ENCODE measurements around the gene MATN4. TPM values are rescaled to one million over a fixed set of nuclear protein-coding genes. Genes with fewer than 3 reads are reported as not detected.

MATN4 gene
- total RNA-seq, 1 experiment from 2014 or later = 0.64 TPM

- Histone ChIP-seq H3K4me2 (ENCODE audit: low read length) (no peak overlapping the region), H3K36me3 (ENCODE audit: control insufficient read depth in 1 of 2, insufficient read depth in 2 of 2, low read length in 2 of 2) (no peaks in the 10 kb centered on the region), H3K9me3 (ENCODE audit: control insufficient read depth in 1 of 2, insufficient read depth in 1 of 2, low read depth in 1 of 2, low read length in 2 of 2) (no peaks in the 10 kb centered on the region; a peak in 1 of 4 replicates), H3K27me3 (ENCODE audit: insufficient read depth, low read length) (no peaks in the 10 kb centered on the region), H4K20me1 (ENCODE audit: insufficient read depth) (no peaks in the 10 kb centered on the region), H3K4me1 (ENCODE audit: control insufficient read depth in 1 of 2, insufficient read depth in 2 of 2, low read length in 2 of 2) (peaks cover 0 to 10% of the 10 kb centered on the region in 2 experiments; a peak in 2 of 4 replicates), H3K27ac (ENCODE audit: low read depth, low read length) (no peak overlapping the region), H3K9ac (ENCODE audit: low read length) (no peak overlapping the region), H3K9me2 (ENCODE audit: insufficient read depth) (no peaks in the 10 kb centered on the region), H2AFZ (ENCODE audit: low read depth, low read length, poor library complexity, severe bottlenecking) (no peak overlapping the region), H3K79me2 (ENCODE audit: insufficient read depth, low read length) (no peaks in the 10 kb centered on the region), H3K4me3 (replicated peaks in 1 of 2; ENCODE audit: low read depth in 1 of 2, low read length in 2 of 2) (no peak overlapping the region)
- DNase-seq (ENCODE audit: low read depth, low spot score) (no peak), ATAC-seq (no peak)
- intact Hi-C loops (cut with micrococcal nuclease) = no loop called here
- TF ChIP-seq CTCF (IDR thresholded peaks at IDR 0.05 in 2 of 3, conservative IDR thresholded peaks at IDR 0.05 in 1 of 3; ENCODE audit: borderline replicate concordance in 1 of 3, insufficient read depth in 1 of 3, low read depth in 2 of 3, low read length in 2 of 3) (no peak), YY1 (IDR thresholded peaks at IDR 0.05; ENCODE audit: extremely low read depth, insufficient replicate concordance, low read depth, low read length) (no peak)
- no TSS peak for BruUV-seq (replicated peaks)
- ChIA-PET CTCF (interaction anchor here (1.9 kb wide), 1 partner anchor 8 kb away, joined by 28 read pairs; no protein-coding TSS in a partner anchor), RAD21 (ENCODE audit: low non-redundant PET in 1 of 2, low total read pairs in 2 of 2, uncharacterized antibody in 2 of 2, unreplicated experiment in 2 of 2) (interaction anchor here in 1 of 2 experiments (0.7 kb wide), 1 partner anchor 191 kb away, joined by 3 read pairs; no protein-coding TSS in a partner anchor), POLR2A (no interaction called here)
These were observed 8.3 kb downstream of the MATN4 start for GRCh38 chr20:45299786-45300185.

- Histone ChIP-seq H3K36me3 (ENCODE audit: control insufficient read depth in 1 of 2, insufficient read depth in 2 of 2, low read length in 2 of 2) (no peaks in the 10 kb centered on the region), H3K9me3 (ENCODE audit: control insufficient read depth in 1 of 2, insufficient read depth in 1 of 2, low read depth in 1 of 2, low read length in 2 of 2) (peaks cover 0 to 3% of the 10 kb centered on the region in 2 experiments; a peak in 1 of 4 replicates), H3K4me2 (ENCODE audit: low read length) (no peak overlapping the region), H3K9me2 (ENCODE audit: insufficient read depth) (no peaks in the 10 kb centered on the region), H4K20me1 (ENCODE audit: insufficient read depth) (no peaks in the 10 kb centered on the region), H2AFZ (ENCODE audit: low read depth, low read length, poor library complexity, severe bottlenecking) (no peak overlapping the region), H3K4me3 (replicated peaks in 1 of 2; ENCODE audit: low read depth in 1 of 2, low read length in 2 of 2) (no peak overlapping the region), H3K27ac (ENCODE audit: low read depth, low read length) (no peak overlapping the region), H3K4me1 (ENCODE audit: control insufficient read depth in 1 of 2, insufficient read depth in 2 of 2, low read length in 2 of 2) (peaks cover 0 to 19% of the 10 kb centered on the region in 2 experiments; a peak in 2 of 4 replicates), H3K79me2 (ENCODE audit: insufficient read depth, low read length) (no peaks in the 10 kb centered on the region), H3K27me3 (ENCODE audit: insufficient read depth, low read length) (no peaks in the 10 kb centered on the region), H3K9ac (ENCODE audit: low read length) (no peak overlapping the region)
- ChIA-PET RAD21 (ENCODE audit: low non-redundant PET in 1 of 2, low total read pairs in 2 of 2, uncharacterized antibody in 2 of 2, unreplicated experiment in 2 of 2) (no interaction called here), CTCF (interaction anchor here (1.6 kb wide), 1 partner anchor 14 kb away, joined by 4 read pairs; no protein-coding TSS in a partner anchor), POLR2A (no interaction called here)
- DNase-seq (ENCODE audit: low read depth, low spot score) (no peak), ATAC-seq (no peak)
- no TSS peak for BruUV-seq (replicated peaks)
- intact Hi-C loops (cut with micrococcal nuclease) = no loop called here
- no peak for TF ChIP-seq ZNF274 (IDR thresholded peaks at IDR 0.05; ENCODE audit: low read depth, low read length)
- no peak for TF ChIP-seq ZBTB33 (IDR thresholded peaks at IDR 0.05; ENCODE audit: extremely low read depth, insufficient replicate concordance, low read length)
- TF ChIP-seq RAD21 (IDR thresholded peaks at IDR 0.05; ENCODE audit: low read depth) = no peak
- no peak for TF ChIP-seq SRF (IDR thresholded peaks at IDR 0.05; ENCODE audit: low read depth)
- TF ChIP-seq REST (IDR thresholded peaks at IDR 0.05; ENCODE audit: low read depth) = no peak
- TF ChIP-seq EZH2phosphoT487 (IDR thresholded peaks at IDR 0.05; ENCODE audit: borderline replicate concordance) = no peak
These were observed 10.2 kb downstream of the MATN4 start for GRCh38 chr20:45297786-45298497.
